Endodermal cell (in vitro differentiated cells): ENCODE measurements around the gene GRK6. TPM values are rescaled to one million over a fixed set of nuclear protein-coding genes. Genes with fewer than 3 reads are reported as not detected.

ENCODE experiments used
- DNase-seq: peaks from one replicate; pipeline ENCODE4 v3.0.0-alpha.2; 2017
- H3K27ac ChIP-seq: 2 replicates; pipeline ENCODE4 v1.5.1; 2013; ENCODE audit warnings: mild to moderate bottlenecking, low read depth, low read length, moderate library complexity
- H3K27me3 ChIP-seq: 2 replicates; pipeline ENCODE4 v1.6.1; 2013; ENCODE audit warnings: mild to moderate bottlenecking, low read length, moderate library complexity; ENCODE audit not compliant: insufficient read depth, control insufficient read depth, poor library complexity, severe bottlenecking
- H3K36me3 ChIP-seq: 2 replicates; pipeline ENCODE4 v1.7.0; 2013; ENCODE audit warnings: mild to moderate bottlenecking, low read length, moderate library complexity; ENCODE audit not compliant: control insufficient read depth, insufficient read depth
- H3K4me1 ChIP-seq: one replicate; pipeline ENCODE4 v1.7.0; 2013; ENCODE audit warnings: low read length; ENCODE audit not compliant: control insufficient read depth, insufficient read depth
- H3K4me3 ChIP-seq: 2 replicates; pipeline ENCODE4 v1.5.1; 2013; ENCODE audit warnings: mild to moderate bottlenecking, low read length, moderate library complexity
- H3K9ac ChIP-seq: 2 replicates; pipeline ENCODE4 v1.6.1; 2013; ENCODE audit warnings: mild to moderate bottlenecking, low read length, moderate library complexity; ENCODE audit not compliant: poor library complexity, severe bottlenecking; ENCODE audit errors: extremely low read depth
- H3K9me3 ChIP-seq: 2 replicates; pipeline ENCODE4 v1.6.1; 2013; ENCODE audit warnings: mild to moderate bottlenecking, low read length, moderate library complexity; ENCODE audit not compliant: control insufficient read depth
- H3K27ac Mint-ChIP-seq: 2 replicates; pipeline ENCODE4 v1.8.0; 2020; ENCODE audit warnings: mixed read lengths
- H3K27me3 Mint-ChIP-seq: 2 replicates; pipeline ENCODE4 v1.8.0; 2021; ENCODE audit warnings: mild to moderate bottlenecking, mixed read lengths; ENCODE audit not compliant: insufficient read depth
- H3K36me3 Mint-ChIP-seq: 2 replicates; pipeline ENCODE4 v1.8.0; 2020; ENCODE audit warnings: low read depth, mixed read lengths
- H3K4me1 Mint-ChIP-seq: 2 replicates; pipeline ENCODE4 v1.8.0; 2020; ENCODE audit warnings: mixed read lengths
- H3K4me3 Mint-ChIP-seq: 2 replicates; pipeline ENCODE4 v1.8.0; 2020; ENCODE audit warnings: mild to moderate bottlenecking, moderate library complexity, mixed read lengths
- H3K9me3 Mint-ChIP-seq: 2 replicates; pipeline ENCODE4 v1.8.0; 2020; ENCODE audit warnings: mild to moderate bottlenecking, mixed read lengths
- CTCF ChIP-seq: fragments of 200-600 bp; sonication (generic); conservative IDR thresholded peaks from 2 replicates; pipeline ENCODE4 v1.5.0; 2021; ENCODE audit warnings: antibody characterized with exemption, mild to moderate bottlenecking
- WGBS, 2 experiments: methylation state at CpG; one replicate each; pipeline versions ENCODE4 v1.1.5 to v1.1.7; 2013; ENCODE audit warnings: missing lambda C conversion rate in 2 of 2, mixed read lengths in 1 of 2; ENCODE audit not compliant: insufficient coverage in 1 of 2, insufficient read length in 1 of 2; 5-methylcytosine and 5-hydroxymethylcytosine counted together
- total RNA-seq, 2 donors: library from RNA; stranded (reverse); fragmentation: NEBNext Ultra II Directional in 1 of 2; extraction: Animal tissue kit (Norgen Biotek cat#: 25700) in 1 of 2; gene quantifications; 2 replicates in 1 of 2; 3 replicates in 1 of 2; pipeline ENCODE4 v1.2.1, GENCODE V29; 2021

Gene GRK6
- total RNA-seq, 2 donors from 2014 or later = 51.6 to 66.8 TPM

GRCh38 chr5:177430972-177431316 lies 4.5 kb downstream of the GRK6 start:
- peaks cover 20% of the 10 kb centered on the region for H3K36me3 ChIP-seq
- Mint-ChIP-seq H3K9me3 (no peaks in the 10 kb centered on the region), H3K36me3 (peaks cover 23% of the 10 kb centered on the region), H3K27me3 (no peaks in the 10 kb centered on the region), H3K4me3 (no peak overlapping the region), H3K4me1 (peaks cover 6% of the 10 kb centered on the region), H3K27ac (no peak overlapping the region)
- no peaks in the 10 kb centered on the region for H3K9me3 ChIP-seq
- H3K4me1 ChIP-seq = no peaks in the 10 kb centered on the region
- H3K9ac ChIP-seq = no peak overlapping the region
- TF ChIP-seq CTCF = no peak
- no peaks in the 10 kb centered on the region for H3K27me3 ChIP-seq
- no peak overlapping the region for H3K4me3 ChIP-seq
- 84 to 89% methylated on average over 3 to 7 of the region's 7 CpGs for WGBS, 2 experiments
- DNase-seq = no peak
- H3K27ac ChIP-seq = no peak overlapping the region

GRCh38 chr5:177431317-177432142 lies 5.1 kb downstream of the GRK6 start:
- Mint-ChIP-seq H3K27me3 (no peaks in the 10 kb centered on the region), H3K4me1 (peaks cover 6% of the 10 kb centered on the region), H3K4me3 (no peak overlapping the region), H3K9me3 (no peaks in the 10 kb centered on the region), H3K36me3 (peaks cover 24% of the 10 kb centered on the region), H3K27ac (no peak overlapping the region)
- Histone ChIP-seq H3K9ac (no peak overlapping the region), H3K4me1 (no peaks in the 10 kb centered on the region), H3K9me3 (no peaks in the 10 kb centered on the region), H3K4me3 (no peak overlapping the region), H3K36me3 (peaks cover 22% of the 10 kb centered on the region), H3K27ac (no peak overlapping the region), H3K27me3 (no peaks in the 10 kb centered on the region)
- 96 to 99% methylated on average over 19 to 29 of the region's 29 CpGs for WGBS, 2 experiments
- no peak for DNase-seq
- no peak for TF ChIP-seq CTCF

DNA sequence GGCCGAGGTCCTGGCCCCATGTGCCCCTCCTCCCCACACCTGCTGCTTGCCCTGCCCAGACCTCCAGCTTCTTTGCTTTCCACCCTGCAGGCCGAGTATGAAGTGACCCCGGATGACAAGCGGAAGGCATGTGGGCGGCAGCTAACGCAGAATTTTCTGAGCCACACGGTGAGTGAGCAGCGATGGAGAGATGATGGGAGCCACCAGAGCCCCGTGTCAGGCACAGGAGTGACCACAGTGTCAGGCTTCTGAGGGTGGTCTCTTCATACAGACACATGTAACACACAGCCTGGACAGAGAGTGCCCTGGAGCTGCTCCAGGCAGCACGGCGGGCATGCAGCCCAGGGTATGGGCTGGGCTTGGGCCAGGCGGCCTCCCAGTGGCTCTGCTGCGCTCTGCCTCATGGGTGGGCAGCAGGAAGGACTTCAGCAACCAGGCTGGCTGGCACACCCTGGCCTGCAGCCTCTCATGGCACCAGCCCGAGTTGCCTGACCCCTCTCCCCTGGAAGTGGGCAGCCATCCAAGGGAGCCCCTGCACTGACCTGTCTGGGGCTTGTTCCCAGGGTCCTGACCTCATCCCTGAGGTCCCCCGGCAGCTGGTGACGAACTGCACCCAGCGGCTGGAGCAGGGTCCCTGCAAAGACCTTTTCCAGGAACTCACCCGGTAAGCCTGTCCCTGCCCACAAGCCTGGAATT lies 5.8 kb downstream of the GRK6 start:
- Mint-ChIP-seq H3K9me3 (no peaks in the 10 kb centered on the region), H3K36me3 (peaks cover 29% of the 10 kb centered on the region), H3K27me3 (no peaks in the 10 kb centered on the region), H3K4me1 (peaks cover 5% of the 10 kb centered on the region), H3K4me3 (no peak overlapping the region), H3K27ac (no peak overlapping the region)
- Histone ChIP-seq H3K4me1 (no peaks in the 10 kb centered on the region), H3K27ac (no peak overlapping the region), H3K36me3 (peaks cover 27% of the 10 kb centered on the region), H3K9ac (no peak overlapping the region), H3K27me3 (no peaks in the 10 kb centered on the region), H3K4me3 (no peak overlapping the region), H3K9me3 (no peaks in the 10 kb centered on the region)
- 94 to 95% methylated on average over 15 to 18 of the region's 18 CpGs for WGBS, 2 experiments
- DNase-seq = no peak
- TF ChIP-seq CTCF = no peak
